Measurements from ENCODE around the gene PPARA.

The PPARA gene

DNA sequence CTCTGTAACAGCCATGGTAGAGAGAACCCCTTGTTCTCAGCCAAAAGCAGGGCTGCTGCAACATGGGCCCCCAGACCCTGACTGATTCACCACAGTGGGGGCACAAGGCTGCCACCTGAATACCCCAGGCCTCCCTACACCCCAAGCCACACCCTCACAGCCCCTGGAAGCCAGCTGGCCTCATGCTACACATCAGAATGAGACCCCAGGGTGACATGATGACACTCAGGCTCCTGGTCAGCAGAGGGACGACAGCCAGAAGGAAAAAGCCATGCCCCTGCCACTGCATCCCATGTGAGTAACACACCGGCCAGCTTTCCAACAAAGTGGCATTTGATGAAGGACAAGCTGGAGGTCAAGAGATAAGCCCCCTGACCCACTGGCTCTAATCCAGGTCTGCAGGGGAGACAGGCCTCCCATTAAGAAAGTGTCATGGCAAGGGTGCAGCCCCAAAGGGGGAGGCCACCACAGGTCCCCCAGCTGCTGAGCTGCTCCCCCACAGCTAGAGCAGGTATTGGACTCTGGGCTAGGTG lies 97.2 kb downstream of the PPARA start:
- TF ChIP-seq, protein P1, sequence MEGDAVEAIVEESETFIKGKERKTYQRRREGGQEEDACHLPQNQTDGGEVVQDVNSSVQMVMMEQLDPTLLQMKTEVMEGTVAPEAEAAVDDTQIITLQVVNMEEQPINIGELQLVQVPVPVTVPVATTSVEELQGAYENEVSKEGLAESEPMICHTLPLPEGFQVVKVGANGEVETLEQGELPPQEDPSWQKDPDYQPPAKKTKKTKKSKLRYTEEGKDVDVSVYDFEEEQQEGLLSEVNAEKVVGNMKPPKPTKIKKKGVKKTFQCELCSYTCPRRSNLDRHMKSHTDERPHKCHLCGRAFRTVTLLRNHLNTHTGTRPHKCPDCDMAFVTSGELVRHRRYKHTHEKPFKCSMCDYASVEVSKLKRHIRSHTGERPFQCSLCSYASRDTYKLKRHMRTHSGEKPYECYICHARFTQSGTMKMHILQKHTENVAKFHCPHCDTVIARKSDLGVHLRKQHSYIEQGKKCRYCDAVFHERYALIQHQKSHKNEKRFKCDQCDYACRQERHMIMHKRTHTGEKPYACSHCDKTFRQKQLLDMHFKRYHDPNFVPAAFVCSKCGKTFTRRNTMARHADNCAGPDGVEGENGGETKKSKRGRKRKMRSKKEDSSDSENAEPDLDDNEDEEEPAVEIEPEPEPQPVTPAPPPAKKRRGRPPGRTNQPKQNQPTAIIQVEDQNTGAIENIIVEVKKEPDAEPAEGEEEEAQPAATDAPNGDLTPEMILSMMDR (IDR thresholded peaks at IDR 0.05; ENCODE audit: low read depth, low read length), result no peak
- no peak for DNase-seq (ENCODE audit: extremely low read depth, low read depth)

GRCh38 chr22:46250035-46250782 lies 99.9 kb downstream of the PPARA start, which contains the start of gene CDPF1:
Gene CDPF1 (minus strand): TSS chr22:46250293. CDS start chr22:46248284, 2,009 bp downstream.
- TF ChIP-seq, protein P1 (IDR thresholded peaks at IDR 0.05; ENCODE audit: low read depth, low read length), result no peak
- DNase-seq (ENCODE audit: extremely low read depth, low read depth), result peak; percentile 48

- TF ChIP-seq, protein P1 (IDR thresholded peaks at IDR 0.05; ENCODE audit: low read depth, low read length), result no peak
- no peak for DNase-seq (ENCODE audit: extremely low read depth, low read depth)
These were observed 100.4 kb downstream of the PPARA start for GRCh38 chr22:46250783-46251125.

DNA sequence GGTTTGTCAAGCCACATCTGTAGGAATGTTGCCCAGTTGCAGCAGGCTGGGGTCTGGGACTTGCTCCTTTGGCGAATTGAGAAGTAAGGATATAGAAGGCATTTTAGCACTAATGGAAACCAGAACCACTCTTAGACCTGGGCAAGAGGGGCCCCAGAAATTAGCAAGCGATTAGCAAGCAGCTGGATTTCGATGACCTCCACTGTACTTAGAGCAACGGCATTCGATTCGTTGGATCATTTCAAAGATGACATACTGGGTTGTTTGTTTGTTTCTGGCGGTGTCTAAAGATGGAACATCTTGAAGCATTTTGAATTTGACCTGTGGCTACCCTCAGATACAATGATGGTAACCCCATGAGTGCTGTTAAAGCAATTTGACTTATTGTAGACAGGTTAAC lies 100.9 kb downstream of the PPARA start:
- TF ChIP-seq, protein P1 (IDR thresholded peaks at IDR 0.05; ENCODE audit: low read depth, low read length), result no peak
- no peak for DNase-seq (ENCODE audit: extremely low read depth, low read depth)

DNA sequence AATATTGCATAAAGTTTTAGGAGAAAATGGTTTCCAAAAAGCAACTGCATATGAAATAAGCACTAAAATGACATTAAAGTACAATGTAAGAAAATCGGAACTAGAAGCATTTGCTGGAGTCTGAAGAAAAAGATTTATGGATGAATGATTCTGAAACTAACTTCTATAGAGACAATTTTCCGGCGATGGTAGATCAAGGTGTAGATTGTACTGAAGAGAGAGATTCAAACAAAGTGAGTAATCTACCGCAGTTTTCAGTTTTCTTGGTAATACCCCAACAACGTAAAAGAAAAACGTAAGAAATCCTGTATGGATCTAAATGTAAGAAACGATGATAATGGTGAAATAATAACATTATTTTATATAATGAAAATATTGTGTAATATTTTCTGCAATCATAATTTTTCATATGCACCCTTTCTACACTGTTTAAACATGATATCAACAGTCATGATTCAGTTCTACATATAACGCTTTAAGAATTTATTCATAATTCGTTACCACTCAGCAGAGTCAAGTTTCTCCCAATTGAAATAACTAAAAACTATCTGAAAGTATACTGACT lies 101.6 kb downstream of the PPARA start:
- no peak for DNase-seq (ENCODE audit: extremely low read depth, low read depth)

GRCh38 chr22:46256358-46256958 lies 106.1 kb downstream of the PPARA start:
- TF ChIP-seq, protein P1 (IDR thresholded peaks at IDR 0.05; ENCODE audit: low read depth, low read length), result no peak
- no peak for DNase-seq (ENCODE audit: extremely low read depth, low read depth)

More for the DNA sequence above, 101.6 kb downstream of the PPARA start:
- TF ChIP-seq, protein P1 (IDR thresholded peaks at IDR 0.05; ENCODE audit: low read depth, low read length), result no peak

DNA sequence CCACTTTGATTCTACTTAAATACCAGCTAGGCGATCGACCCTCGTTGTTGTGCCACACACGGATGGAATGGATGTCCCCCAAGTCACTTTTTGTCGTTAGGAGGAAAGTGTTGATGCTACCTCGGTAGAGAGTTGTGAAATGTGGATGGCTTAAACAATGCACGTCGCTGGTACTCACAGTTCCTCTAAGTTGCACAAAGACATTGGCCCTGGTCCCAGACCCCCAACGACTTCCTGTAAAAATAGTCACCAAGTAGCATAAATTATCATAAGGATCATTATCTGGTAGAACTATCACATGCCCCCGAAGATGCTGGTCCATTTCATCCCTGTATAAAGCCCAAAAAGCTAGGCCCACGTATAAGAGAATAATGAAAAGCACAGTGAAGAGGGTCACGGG lies 109.0 kb downstream of the PPARA start:
- no peak for DNase-seq (ENCODE audit: extremely low read depth, low read depth)
- TF ChIP-seq, protein P1 (IDR thresholded peaks at IDR 0.05; ENCODE audit: low read depth, low read length), result no peak

Data from AG09319 (cell line).